Stimulated activated CD4-positive, alpha-beta T cell treated with anti-CD3 and anti-CD28 coated beads, Interleukin-4, amount 100 ng/mL, for 24 hours (primary cell): ENCODE measurements around the gene LRRC63.
"Not testable (repeated sequence)": the region's sequence is repeated elsewhere in the genome, so short reads cannot be mapped to it uniquely, and the experiment has no call there.

Experiments
- DNase-seq: peaks from one replicate; pipeline ENCODE4 v3.0.0-alpha.2; 2020

The LRRC63 gene

DNA sequence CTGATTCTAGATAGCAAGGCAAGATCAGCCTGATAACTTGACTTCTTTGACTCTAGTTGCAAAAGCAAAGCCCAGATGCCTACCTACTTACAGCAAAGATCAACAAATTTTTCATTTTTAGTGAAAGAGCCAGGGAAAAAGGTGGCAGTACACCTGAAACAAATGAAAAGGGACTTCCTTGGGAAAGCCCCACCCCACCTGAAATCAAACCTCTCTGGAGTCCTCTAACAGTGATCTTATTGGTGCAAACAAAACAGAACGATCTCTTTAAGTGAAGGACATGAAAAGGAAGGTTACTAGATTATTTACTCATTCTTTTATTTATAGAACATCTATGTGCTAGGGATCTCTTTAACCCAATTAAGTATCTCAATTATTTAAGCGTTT is 29.2 kb upstream of the LRRC63 start:
- no peak for DNase-seq

DNA sequence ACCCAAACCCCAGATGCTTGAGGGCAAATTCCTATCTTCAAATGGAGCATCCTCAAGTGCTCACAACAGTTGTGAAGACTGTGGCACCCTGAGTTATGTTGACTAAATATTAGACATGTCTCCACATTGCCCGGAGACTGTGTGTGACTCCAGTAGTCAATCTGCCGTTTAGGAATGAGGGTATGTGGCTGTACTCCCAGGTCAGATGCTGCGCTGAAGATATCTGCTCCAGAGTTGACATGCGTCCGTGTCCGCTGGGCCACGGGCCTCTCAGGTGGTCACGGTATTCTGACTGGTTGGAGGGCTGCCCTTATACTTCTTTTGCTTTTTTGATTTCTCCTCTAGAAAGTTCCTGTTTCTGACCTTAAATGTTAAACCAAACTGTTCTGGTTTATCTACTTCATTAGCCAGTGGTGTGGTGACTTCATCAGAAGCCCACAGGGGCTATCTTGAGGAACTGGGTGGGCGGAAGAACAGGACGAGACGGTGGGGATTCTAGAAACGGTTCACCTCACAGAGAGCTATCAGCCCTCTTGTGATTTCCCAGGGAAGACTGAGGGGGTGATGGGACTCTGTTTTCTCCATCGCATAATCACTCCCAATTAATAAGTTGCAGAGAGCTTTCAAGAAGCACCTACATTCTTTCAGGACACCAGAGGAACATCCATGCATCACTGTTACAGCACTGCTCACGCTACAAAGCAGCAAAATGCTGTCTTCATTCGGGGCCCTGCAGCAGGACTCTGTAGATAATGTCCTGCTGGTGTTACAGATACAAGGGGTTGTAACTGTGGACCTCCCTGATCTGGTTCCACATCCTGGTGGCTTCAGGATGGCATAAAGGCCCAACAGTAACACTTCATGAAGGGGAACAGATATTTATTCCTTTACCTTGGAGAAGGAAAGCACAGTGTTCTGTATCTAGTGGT is 28.4 kb upstream of the LRRC63 start:
- DNase-seq: no peak

GRCh38 chr13:46184277-46184699 is 27.4 kb upstream of the LRRC63 start:
- peak; percentile 83 for DNase-seq

GRCh38 chr13:46185634-46186033 is 26.1 kb upstream of the LRRC63 start:
- no peak for DNase-seq

GRCh38 chr13:46192412-46192811 is 19.3 kb upstream of the LRRC63 start:
- no peak for DNase-seq

GRCh38 chr13:46195016-46195415 is 16.7 kb upstream of the LRRC63 start:
- DNase-seq: no peak

GRCh38 chr13:46197299-46198048 is 14.3 kb upstream of the LRRC63 start:
- no peak for DNase-seq

DNA sequence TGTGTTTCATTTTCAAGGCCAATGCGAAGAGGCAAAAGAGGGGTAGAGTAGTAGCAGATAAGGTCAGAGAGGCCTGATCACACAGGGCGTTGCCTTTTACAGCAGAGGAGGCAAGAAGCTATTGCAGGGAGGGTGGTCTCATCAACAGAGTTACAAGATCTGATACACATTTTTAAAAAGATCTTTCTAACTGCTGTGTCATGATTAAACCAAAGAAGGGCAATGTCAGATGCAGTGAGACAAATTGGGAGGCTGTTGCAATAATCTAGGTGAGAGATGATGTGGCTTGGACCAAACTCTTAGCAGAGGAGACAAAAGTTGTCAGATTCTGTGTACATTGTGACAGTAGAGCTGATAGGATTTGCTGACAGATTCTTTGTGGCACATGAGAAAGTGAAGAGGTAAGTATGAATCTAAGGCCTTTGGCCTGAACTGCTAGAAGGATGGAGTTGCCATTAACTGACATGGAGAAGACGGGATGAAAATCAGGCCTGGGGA is 13.0 kb upstream of the LRRC63 start:
- DNase-seq: no peak

DNA sequence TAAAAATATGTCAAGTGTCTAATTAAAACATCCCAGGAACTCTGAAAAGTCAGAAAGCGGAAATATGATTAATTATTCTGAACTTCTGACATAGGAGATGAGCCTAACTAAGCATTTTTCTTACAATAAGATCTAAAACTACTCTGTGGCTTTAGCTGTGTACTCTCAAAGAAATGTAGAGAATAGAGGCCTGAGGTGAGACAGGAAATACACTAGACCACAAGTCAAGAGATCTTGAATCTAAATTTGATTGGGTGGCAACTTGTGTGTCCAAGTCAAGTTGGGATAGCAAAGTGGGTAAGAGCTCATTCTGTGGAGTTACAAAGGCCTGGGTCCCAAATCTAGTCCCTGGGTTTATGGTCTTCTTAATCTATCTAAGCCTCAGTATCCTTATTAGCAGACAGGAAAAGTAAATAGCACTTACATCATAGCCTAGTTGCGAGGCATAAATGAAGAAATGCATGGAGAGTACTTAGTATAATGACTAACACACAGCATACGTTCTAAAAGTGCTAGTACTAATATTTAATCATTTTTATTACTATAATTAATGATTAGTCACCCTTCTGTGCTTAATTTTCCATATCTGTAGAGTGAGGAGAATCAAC is 9.4 kb upstream of the LRRC63 start:
- DNase-seq: no peak

- DNase-seq: no peak
Observed at GRCh38 chr13:46202966-46203365, 8.8 kb upstream of the LRRC63 start.

DNA sequence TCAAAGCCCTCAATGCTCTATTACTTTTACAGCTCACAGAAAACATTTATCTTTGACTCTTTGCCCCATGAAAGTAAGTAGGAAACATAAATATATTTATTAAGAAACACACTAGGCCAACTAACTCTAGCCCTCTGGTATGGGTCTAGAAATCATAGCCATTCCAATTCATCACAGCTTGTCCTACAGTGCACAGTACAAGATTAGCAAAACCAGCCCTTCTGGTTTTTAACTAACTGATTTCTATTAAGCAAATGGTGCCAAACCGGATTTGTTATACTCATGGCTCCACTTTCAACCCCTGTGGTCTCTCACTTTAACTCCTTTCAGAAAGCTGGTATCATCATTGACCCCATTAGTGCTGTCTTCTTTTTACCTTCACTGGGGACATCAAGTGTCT is 5.6 kb upstream of the LRRC63 start:
- no peak for DNase-seq

DNA sequence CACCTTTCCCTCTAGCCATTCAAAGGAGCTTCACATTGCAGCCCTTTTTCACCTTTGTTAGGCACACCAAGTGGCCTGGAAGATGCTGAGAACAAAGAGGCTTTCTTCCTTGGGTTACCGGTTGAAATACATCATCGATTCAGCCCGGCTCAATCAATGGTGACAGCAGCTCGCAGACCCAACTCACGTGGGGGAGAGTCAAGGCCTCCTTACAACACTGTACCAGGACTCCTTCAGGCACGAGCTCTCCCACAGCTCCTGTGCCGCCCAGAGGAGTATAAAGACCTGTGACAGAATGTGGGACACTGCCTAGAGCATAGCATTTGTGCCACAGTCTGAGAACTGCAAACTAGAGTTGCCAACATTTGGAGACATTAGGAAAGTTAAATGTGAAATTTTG is 3.9 kb upstream of the LRRC63 start:
- DNase-seq: no peak

DNA sequence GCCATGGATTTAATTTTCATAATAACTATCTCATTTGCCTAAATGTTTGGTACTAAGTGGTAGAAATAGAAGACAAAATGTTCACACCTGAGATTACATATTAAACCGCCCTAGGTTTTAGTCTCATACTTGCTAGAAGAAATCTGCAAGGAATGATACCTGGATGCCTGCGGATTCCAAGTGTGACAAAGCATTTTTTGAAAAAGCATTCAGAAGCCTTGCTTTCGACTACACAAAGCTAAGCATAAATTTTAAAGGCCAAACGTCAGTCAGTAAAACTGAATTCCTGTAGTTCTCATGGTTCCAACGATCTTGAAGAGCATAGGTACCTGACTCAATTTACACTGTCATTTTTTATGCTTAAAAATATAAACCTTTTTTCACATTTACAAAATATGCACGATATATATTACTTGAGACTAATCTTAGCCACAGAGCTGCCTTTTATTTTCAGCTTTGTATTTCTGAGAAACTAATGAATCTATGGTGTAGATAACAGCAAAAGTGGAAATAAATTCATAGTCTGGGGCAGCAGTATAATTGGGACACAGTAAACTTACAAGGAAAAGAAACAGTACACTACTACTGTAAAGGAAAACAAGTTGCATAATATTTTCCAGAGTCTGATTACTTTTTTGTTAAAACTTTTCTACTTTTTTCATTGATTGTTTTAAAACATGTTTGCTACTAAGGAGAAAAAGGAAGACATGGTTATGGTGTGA is 1.2 kb upstream of the LRRC63 start:
- no peak for DNase-seq

DNA sequence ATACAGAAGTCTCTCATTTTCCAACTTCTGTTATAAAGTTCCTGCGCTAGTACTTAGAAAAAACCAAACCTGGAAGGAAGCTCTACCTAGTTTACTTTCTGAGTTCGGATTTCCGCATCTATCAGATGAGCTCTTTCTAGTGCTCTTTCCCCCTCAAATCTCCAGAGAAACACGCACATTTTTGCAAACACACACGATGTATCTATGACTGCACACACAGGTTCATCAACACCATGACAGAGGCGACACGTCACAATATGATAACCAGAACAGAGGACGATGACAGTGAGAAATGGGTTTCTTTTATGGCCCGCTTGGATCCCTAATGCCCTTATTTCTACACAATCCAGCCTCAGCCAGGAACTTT is 629 bp upstream of the LRRC63 start:
- peak; percentile 35 for DNase-seq

- DNase-seq: no peak
Observed at GRCh38 chr13:46213242-46213641, 1.5 kb downstream of the LRRC63 start.

GRCh38 chr13:46214741-46215140 is 3.0 kb downstream of the LRRC63 start:
- not testable (repeated sequence) for DNase-seq

DNA sequence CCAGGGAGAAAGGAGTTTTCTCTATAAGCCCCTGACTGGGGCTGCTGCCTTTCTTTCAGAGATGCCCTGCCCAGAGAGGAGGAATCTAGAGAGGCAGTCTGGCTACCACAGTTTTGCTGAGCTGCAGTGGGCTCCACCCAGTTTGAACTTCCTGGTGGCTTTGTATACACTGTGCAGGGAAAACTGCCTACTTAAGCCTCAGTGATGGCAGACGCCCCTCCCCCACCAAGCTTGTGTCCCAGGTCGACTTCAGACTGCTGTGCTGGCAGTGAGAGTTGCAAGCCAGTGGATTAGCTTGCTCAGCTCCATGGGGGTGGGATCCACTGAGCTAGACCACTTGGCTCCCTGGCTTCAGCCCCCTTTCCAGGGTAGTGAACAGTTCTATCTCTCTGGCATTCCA is 8.5 kb downstream of the LRRC63 start:
- DNase-seq: not testable (repeated sequence)

GRCh38 chr13:46229251-46229650 is 17.5 kb downstream of the LRRC63 start:
- no peak for DNase-seq

- DNase-seq: no peak
Observed at GRCh38 chr13:46232281-46232680, 20.6 kb downstream of the LRRC63 start.

DNA sequence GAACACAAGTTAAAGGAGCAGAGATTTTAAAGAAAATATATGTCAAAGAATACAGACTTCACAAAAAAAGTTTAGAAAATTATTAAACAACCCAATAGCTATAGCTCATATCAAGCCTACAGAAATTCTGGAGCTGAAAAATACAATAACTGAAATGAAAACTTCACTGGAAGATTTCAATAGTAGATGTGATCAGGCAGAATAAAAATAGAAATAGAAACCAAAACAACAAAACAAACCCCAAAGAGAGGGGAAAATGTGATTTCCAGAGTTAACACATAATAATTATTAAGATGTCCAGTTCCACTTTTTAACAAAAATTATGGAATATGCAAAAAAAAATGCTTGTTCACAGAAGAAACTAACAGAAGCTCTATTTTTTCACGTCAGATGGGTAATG is 23.6 kb downstream of the LRRC63 start:
- no peak for DNase-seq

DNA sequence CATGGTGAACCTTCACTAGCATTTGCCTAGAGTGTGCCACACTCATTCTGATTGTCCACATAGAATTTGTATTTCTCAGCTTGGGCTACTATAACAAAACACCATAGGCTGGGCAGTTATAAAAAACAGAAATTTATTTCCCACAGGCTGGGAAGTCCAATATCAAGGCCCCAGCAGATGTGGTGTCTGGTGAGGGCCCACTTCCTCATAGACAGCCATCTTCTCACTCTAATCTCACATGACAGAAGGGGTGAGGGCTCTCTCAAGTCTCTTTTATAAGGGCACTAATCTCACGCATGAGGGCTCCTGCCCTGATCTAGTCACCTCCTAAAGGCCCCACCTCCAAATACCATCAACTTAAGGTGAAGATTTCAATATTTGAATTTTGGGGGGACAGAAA is 53.6 kb downstream of the LRRC63 start:
- no peak for DNase-seq

- no peak for DNase-seq
Observed at GRCh38 chr13:46267166-46267565, 55.4 kb downstream of the LRRC63 start.

DNA sequence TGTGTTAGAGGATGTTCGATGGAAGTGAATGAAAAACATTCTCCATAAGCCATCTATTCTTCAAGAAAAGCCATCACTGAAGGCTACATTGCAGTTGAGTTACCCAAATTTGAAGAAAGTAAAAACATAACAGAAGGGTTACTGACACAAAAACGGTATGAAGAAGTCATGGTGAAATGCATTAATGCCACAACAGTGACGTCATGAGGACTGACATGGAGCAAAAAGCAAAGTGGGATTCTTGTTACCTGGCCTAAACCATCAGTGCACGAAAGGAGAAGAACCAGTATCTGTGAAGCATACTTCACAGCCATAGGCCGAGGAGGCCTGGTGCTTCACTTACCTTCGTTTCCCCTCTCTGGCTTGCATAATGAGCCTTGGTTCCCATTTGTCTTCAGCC is 58.7 kb downstream of the LRRC63 start:
- no peak for DNase-seq
